Adipocyte (in vitro differentiated cells): ENCODE measurements around the gene ZDHHC19.
A peak's percentile ranks its signal among the peaks of the same experiment; 100 is the strongest.
"Not testable (repeated sequence)": the region's sequence is repeated elsewhere in the genome, so short reads cannot be mapped to it uniquely, and the experiment has no call there.

ENCODE experiments used
- DNase-seq: peaks from one replicate; pipeline ENCODE4 v3.0.0-alpha.2; 2015; ENCODE audit warnings: low read depth
- H3K27me3 ChIP-seq: replicated peaks from 2 replicates; pipeline ENCODE4 v1.7.0; 2013; ENCODE audit warnings: mild to moderate bottlenecking, low read length, moderate library complexity; ENCODE audit not compliant: control insufficient read depth, insufficient read depth
- H3K36me3 ChIP-seq: 2 replicates; pipeline ENCODE4 v1.7.0; 2013; ENCODE audit warnings: low read length, mild to moderate bottlenecking, moderate library complexity; ENCODE audit not compliant: control insufficient read depth, insufficient read depth, severe bottlenecking
- H3K4me1 ChIP-seq: 2 replicates; pipeline ENCODE4 v1.7.0; 2013; ENCODE audit warnings: mild to moderate bottlenecking, low read length, moderate library complexity; ENCODE audit not compliant: control insufficient read depth, insufficient read depth
- H3K4me3 ChIP-seq: 2 replicates; pipeline ENCODE4 v1.7.0; 2013; ENCODE audit warnings: mild to moderate bottlenecking, low read length, moderate library complexity
- H3K9ac ChIP-seq: 2 replicates; pipeline ENCODE4 v1.7.0; 2013; ENCODE audit warnings: mild to moderate bottlenecking, low read length, moderate library complexity
- H3K9me3 ChIP-seq: 2 replicates; pipeline ENCODE4 v1.7.0; 2013; ENCODE audit warnings: mild to moderate bottlenecking, low read length, moderate library complexity; ENCODE audit not compliant: control insufficient read depth

ZDHHC19 gene

GRCh38 chr3:196168808-196169391 is 42.3 kb downstream of the ZDHHC19 start:
- H3K4me1 ChIP-seq, result peaks cover 3% of the 10 kb centered on the region
- DNase-seq, result no peak
- no peaks in the 10 kb centered on the region for H3K27me3 ChIP-seq
- H3K9ac ChIP-seq, result no peak overlapping the region
- no peak overlapping the region for H3K4me3 ChIP-seq
- H3K36me3 ChIP-seq, result no peaks in the 10 kb centered on the region
- no peaks in the 10 kb centered on the region for H3K9me3 ChIP-seq

GRCh38 chr3:196166741-196167140 is 44.5 kb downstream of the ZDHHC19 start:
- Histone ChIP-seq H3K4me1 (peaks cover 12% of the 10 kb centered on the region), H3K9me3 (no peaks in the 10 kb centered on the region), H3K4me3 (no peak overlapping the region), H3K27me3 (no peaks in the 10 kb centered on the region), H3K36me3 (no peaks in the 10 kb centered on the region), H3K9ac (no peak overlapping the region)
- DNase-seq, result no peak

- Histone ChIP-seq H3K4me1 (peaks cover 12% of the 10 kb centered on the region), H3K36me3 (no peaks in the 10 kb centered on the region), H3K9me3 (no peaks in the 10 kb centered on the region), H3K27me3 (no peaks in the 10 kb centered on the region), H3K9ac (no peak overlapping the region), H3K4me3 (no peak overlapping the region)
- no peak for DNase-seq
These were observed 45.4 kb downstream of the ZDHHC19 start for GRCh38 chr3:196165850-196166249.

GRCh38 chr3:196165006-196165575 is 46.1 kb downstream of the ZDHHC19 start:
- H3K9ac ChIP-seq, DNase-seq, H3K27me3 ChIP-seq, H3K36me3 ChIP-seq, H3K9me3 ChIP-seq: not testable (repeated sequence)
- peaks cover 19% of the 10 kb centered on the region for H3K4me1 ChIP-seq
- H3K4me3 ChIP-seq, result peak overlapping the region; percentile 3

- H3K36me3 ChIP-seq, result no peaks in the 10 kb centered on the region
- H3K9me3 ChIP-seq, result no peaks in the 10 kb centered on the region
- H3K27me3 ChIP-seq, result no peaks in the 10 kb centered on the region
- H3K4me1 ChIP-seq, result peaks cover 23% of the 10 kb centered on the region
- peak overlapping the region; percentile 3 for H3K4me3 ChIP-seq
- DNase-seq, result no peak
- no peak overlapping the region for H3K9ac ChIP-seq
These were observed 46.6 kb downstream of the ZDHHC19 start for GRCh38 chr3:196164576-196164975.

- Histone ChIP-seq H3K4me3 (no peak overlapping the region), H3K27me3 (no peaks in the 10 kb centered on the region), H3K36me3 (no peaks in the 10 kb centered on the region), H3K4me1 (peaks cover 23% of the 10 kb centered on the region), H3K9me3 (no peaks in the 10 kb centered on the region), H3K9ac (peak overlapping the region; percentile 51)
- no peak for DNase-seq
These were observed 47.3 kb downstream of the ZDHHC19 start for GRCh38 chr3:196163666-196164493.

GRCh38 chr3:196163212-196163611 is 48.0 kb downstream of the ZDHHC19 start:
- H3K4me3 ChIP-seq, result no peak overlapping the region
- H3K27me3 ChIP-seq, result no peaks in the 10 kb centered on the region
- no peaks in the 10 kb centered on the region for H3K9me3 ChIP-seq
- H3K36me3 ChIP-seq, result no peaks in the 10 kb centered on the region
- DNase-seq, result no peak
- H3K4me1 ChIP-seq, result peaks cover 23% of the 10 kb centered on the region
- H3K9ac ChIP-seq, result peak overlapping the region; percentile 20

GRCh38 chr3:196162679-196163078 is 48.5 kb downstream of the ZDHHC19 start:
- Histone ChIP-seq H3K9ac (no peak overlapping the region), H3K27me3 (no peaks in the 10 kb centered on the region), H3K9me3 (no peaks in the 10 kb centered on the region), H3K36me3 (no peaks in the 10 kb centered on the region), H3K4me1 (peaks cover 23% of the 10 kb centered on the region), H3K4me3 (no peak overlapping the region)
- DNase-seq, result no peak

GRCh38 chr3:196159952-196160804 is 51.0 kb downstream of the ZDHHC19 start:
- H3K9ac ChIP-seq, result no peak overlapping the region
- DNase-seq, result peak; percentile 48

GRCh38 chr3:196159526-196159925 is 51.7 kb downstream of the ZDHHC19 start:
- Histone ChIP-seq H3K9ac (no peak overlapping the region), H3K9me3 (no peaks in the 10 kb centered on the region), H3K4me1 (peaks cover 23% of the 10 kb centered on the region), H3K36me3 (no peaks in the 10 kb centered on the region), H3K4me3 (no peak overlapping the region), H3K27me3 (no peaks in the 10 kb centered on the region)
- DNase-seq, result no peak

More at GRCh38 chr3:196159952-196160804, 51.0 kb downstream of the ZDHHC19 start:
- no peaks in the 10 kb centered on the region for H3K27me3 ChIP-seq
- H3K9me3 ChIP-seq, result no peaks in the 10 kb centered on the region
- peaks cover 23% of the 10 kb centered on the region for H3K4me1 ChIP-seq
- H3K36me3 ChIP-seq, result no peaks in the 10 kb centered on the region
- H3K4me3 ChIP-seq, result no peak overlapping the region

GRCh38 chr3:196156160-196156559 is 55.0 kb downstream of the ZDHHC19 start:
- H3K4me3 ChIP-seq, result no peak overlapping the region

More at GRCh38 chr3:196156160-196156559, 55.0 kb downstream of the ZDHHC19 start:
- DNase-seq, result no peak
- H3K4me1 ChIP-seq, result peaks cover 11% of the 10 kb centered on the region
- no peaks in the 10 kb centered on the region for H3K36me3 ChIP-seq
- no peak overlapping the region for H3K9ac ChIP-seq
- no peaks in the 10 kb centered on the region for H3K27me3 ChIP-seq
- H3K9me3 ChIP-seq, result no peaks in the 10 kb centered on the region
